Osteoblast (primary cell): Measurements from ENCODE around the gene VPREB3. TPM values are rescaled to one million over a fixed set of nuclear protein-coding genes. Genes with fewer than 3 reads are reported as not detected.
A peak's percentile ranks its signal among the peaks of the same experiment; 100 is the strongest.

Experiments used
- DNase-seq: peaks from one replicate; pipeline ENCODE4 v3.0.0; 2011; ENCODE audit warnings: low spot score, mixed read lengths; ENCODE audit not compliant: insufficient read length; ENCODE audit errors: missing footprints
- H2AFZ ChIP-seq: 2 replicates; pipeline ENCODE4 v1.6.0; 2011; ENCODE audit warnings: mild to moderate bottlenecking, low read length
- H3K27ac ChIP-seq: 2 replicates; pipeline ENCODE4 v1.5.1; 2011; ENCODE audit warnings: mild to moderate bottlenecking, low read depth, low read length, moderate library complexity
- H3K27me3 ChIP-seq: 2 replicates; pipeline ENCODE4 v1.6.0; 2012; ENCODE audit warnings: mild to moderate bottlenecking, control low read depth, inconsistent platforms, low read length, moderate library complexity; ENCODE audit not compliant: insufficient read depth
- H3K36me3 ChIP-seq: 2 replicates; pipeline ENCODE4 v1.5.1; 2011; ENCODE audit warnings: mild to moderate bottlenecking, low read length, control low read depth, moderate library complexity; ENCODE audit not compliant: insufficient read depth
- H3K4me1 ChIP-seq: 2 replicates; pipeline ENCODE4 v1.5.1; 2011; ENCODE audit warnings: mild to moderate bottlenecking, low read length, control low read depth, moderate library complexity; ENCODE audit not compliant: insufficient read depth
- H3K4me2 ChIP-seq: 2 replicates; pipeline ENCODE4 v1.6.0; 2011; ENCODE audit warnings: mild to moderate bottlenecking, low read length; ENCODE audit not compliant: insufficient read depth
- H3K4me3 ChIP-seq: fragments of 200-600 bp; sonication (generic); 3 replicates; pipeline ENCODE4 v1.5.1; 2012; ENCODE audit warnings: mild to moderate bottlenecking, low read length, inconsistent platforms; ENCODE audit not compliant: insufficient read depth
- H3K79me2 ChIP-seq: 2 replicates; pipeline ENCODE4 v1.6.0; 2012; ENCODE audit warnings: mild to moderate bottlenecking, low read length, control low read depth, inconsistent platforms; ENCODE audit not compliant: insufficient read depth
- H3K9me3 ChIP-seq: 2 replicates; pipeline ENCODE4 v1.5.1; 2011; ENCODE audit warnings: low read depth, low read length, control low read depth
- H4K20me1 ChIP-seq: 2 replicates; pipeline ENCODE4 v1.6.0; 2012; ENCODE audit warnings: mild to moderate bottlenecking, low read length, control low read depth; ENCODE audit not compliant: insufficient read depth
- total RNA-seq: library from RNA; depleted of rRNA; stranded (reverse); fragments of >200 nt; gene quantifications from 2 replicates; pipeline ENCODE4 v1.2.3, GENCODE V29; 2012
- TF ChIP-seq, protein P1 (sequence below): IDR thresholded peaks from 2 replicates; pipeline ENCODE4 v1.5.1; 2011; ENCODE audit warnings: mild to moderate bottlenecking, low read depth, low read length, moderate library complexity; ENCODE audit errors: extremely low read depth

VPREB3 gene
- total RNA-seq, 1 donor = not detected

DNA sequence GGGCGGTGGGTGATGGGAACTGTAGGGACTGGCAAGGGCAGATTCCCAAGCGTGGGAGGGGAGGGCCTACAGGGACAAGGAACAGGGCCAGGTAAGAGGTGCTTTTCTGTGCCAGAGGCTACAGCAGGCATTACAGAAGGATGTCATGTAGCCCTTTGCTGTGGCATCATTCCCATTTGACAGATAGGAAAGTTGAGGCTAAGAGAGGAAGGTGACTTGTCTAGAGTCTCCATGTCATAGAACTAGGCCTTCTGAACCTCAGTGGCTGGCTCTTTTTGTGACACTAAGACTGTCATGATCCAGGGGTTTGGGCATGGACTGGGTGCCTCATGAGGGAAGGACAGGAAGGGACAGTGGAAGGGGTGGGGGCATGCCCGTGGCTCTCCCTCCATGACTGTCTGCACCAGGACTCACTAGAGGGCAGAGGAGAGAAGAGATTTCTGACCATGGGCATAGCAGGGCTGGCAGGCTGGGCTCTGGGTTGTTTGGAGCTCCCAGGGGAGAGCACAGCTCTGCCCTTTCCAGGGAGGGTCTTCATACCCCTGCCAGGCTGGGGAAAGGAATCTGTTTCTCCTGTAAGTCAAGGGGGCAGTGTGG lies 21.7 kb upstream of the VPREB3 start:
- no peaks in the 10 kb centered on the region for H3K9me3 ChIP-seq
- no peak overlapping the region for H3K4me2 ChIP-seq
- no peak overlapping the region for H2AFZ ChIP-seq
- TF ChIP-seq, protein P1, sequence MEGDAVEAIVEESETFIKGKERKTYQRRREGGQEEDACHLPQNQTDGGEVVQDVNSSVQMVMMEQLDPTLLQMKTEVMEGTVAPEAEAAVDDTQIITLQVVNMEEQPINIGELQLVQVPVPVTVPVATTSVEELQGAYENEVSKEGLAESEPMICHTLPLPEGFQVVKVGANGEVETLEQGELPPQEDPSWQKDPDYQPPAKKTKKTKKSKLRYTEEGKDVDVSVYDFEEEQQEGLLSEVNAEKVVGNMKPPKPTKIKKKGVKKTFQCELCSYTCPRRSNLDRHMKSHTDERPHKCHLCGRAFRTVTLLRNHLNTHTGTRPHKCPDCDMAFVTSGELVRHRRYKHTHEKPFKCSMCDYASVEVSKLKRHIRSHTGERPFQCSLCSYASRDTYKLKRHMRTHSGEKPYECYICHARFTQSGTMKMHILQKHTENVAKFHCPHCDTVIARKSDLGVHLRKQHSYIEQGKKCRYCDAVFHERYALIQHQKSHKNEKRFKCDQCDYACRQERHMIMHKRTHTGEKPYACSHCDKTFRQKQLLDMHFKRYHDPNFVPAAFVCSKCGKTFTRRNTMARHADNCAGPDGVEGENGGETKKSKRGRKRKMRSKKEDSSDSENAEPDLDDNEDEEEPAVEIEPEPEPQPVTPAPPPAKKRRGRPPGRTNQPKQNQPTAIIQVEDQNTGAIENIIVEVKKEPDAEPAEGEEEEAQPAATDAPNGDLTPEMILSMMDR = peak; percentile 9
- no peak overlapping the region for H3K27ac ChIP-seq
- DNase-seq = peak; percentile 66
- no peaks in the 10 kb centered on the region for H4K20me1 ChIP-seq
- peaks cover 6% of the 10 kb centered on the region for H3K27me3 ChIP-seq
- H3K4me3 ChIP-seq = no peak overlapping the region
- H3K36me3 ChIP-seq = no peaks in the 10 kb centered on the region
- H3K79me2 ChIP-seq = no peaks in the 10 kb centered on the region
- H3K4me1 ChIP-seq = peaks cover 16% of the 10 kb centered on the region

DNA sequence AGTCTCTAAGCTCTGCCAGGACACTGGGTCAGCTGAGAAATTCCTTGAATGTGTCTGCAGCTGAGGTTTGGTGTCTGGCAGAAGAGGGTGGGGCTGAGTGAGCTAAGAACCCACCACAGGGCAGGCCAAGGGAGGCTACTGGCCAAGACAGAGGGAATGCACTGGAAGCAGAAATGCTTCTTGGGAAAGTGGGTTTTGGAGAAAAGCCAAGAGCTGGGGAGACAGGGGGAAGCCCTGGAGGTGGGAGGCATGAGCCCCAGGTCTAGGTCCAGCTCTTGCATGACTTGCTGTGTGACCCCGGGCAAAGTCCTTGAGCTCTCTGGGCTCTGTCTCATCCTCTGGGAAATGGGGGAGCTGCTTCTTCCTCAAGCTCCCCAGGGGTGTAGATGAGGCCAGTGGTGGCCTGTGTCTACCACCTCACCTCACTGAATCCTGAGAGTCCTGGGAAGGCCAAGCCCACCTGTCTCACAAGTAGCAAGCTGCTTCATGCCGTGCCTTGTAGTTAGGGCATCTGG lies 20.8 kb upstream of the VPREB3 start:
- H3K4me2 ChIP-seq = no peak overlapping the region
- peaks cover 6% of the 10 kb centered on the region for H3K27me3 ChIP-seq
- no peak overlapping the region for H2AFZ ChIP-seq
- no peaks in the 10 kb centered on the region for H3K79me2 ChIP-seq
- H4K20me1 ChIP-seq = no peaks in the 10 kb centered on the region
- no peaks in the 10 kb centered on the region for H3K9me3 ChIP-seq
- H3K4me1 ChIP-seq = peaks cover 16% of the 10 kb centered on the region
- H3K4me3 ChIP-seq = no peak overlapping the region
- no peaks in the 10 kb centered on the region for H3K36me3 ChIP-seq
- DNase-seq = peak; percentile 83
- TF ChIP-seq, protein P1 = no peak
- no peak overlapping the region for H3K27ac ChIP-seq

DNA sequence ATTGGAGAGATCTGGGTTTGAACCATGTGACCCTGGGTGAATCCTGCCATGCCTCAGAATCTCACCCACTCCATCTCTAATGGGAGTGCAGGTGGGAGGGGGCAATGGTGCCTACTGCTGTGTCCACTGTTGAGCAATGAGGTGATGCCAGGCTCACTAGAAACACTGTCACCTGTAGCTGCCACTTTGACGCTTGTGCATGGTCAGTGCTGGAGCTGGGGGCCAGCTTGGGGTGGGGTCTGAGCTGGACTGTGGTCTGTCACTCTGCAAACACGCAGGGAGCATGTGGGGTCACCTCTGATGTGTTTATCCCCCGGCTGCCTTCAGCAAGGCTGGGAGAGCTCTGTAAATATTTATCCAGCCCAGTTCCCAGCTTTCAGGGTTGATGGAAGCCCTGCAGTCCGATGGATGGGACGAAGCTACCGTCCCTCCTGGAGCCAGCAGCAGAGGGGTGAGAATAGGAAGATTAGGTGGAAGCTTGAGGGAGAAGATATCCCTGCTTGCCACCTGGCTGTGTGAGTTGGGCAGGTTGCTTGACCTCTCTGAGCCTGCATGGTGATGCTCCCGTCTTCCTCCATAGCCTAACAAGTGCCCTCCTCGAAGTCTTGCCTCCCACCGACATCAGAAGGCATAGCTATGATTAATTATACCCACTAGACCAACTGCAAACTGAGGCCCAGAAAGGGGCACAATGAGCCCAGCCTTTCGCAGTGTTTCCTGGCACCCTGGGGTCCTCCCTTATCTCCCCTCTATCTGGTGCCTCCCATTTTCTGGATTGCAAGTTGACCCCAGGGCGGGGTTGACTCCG lies 20.1 kb upstream of the VPREB3 start:
- Histone ChIP-seq H3K79me2 (no peaks in the 10 kb centered on the region), H3K4me1 (peaks cover 16% of the 10 kb centered on the region), H3K36me3 (no peaks in the 10 kb centered on the region), H3K4me2 (no peak overlapping the region), H3K27me3 (peaks cover 6% of the 10 kb centered on the region), H3K27ac (no peak overlapping the region), H2AFZ (no peak overlapping the region), H3K4me3 (no peak overlapping the region), H3K9me3 (no peaks in the 10 kb centered on the region), H4K20me1 (no peaks in the 10 kb centered on the region)
- TF ChIP-seq, protein P1 = no peak
- peak; percentile 41 for DNase-seq

DNA sequence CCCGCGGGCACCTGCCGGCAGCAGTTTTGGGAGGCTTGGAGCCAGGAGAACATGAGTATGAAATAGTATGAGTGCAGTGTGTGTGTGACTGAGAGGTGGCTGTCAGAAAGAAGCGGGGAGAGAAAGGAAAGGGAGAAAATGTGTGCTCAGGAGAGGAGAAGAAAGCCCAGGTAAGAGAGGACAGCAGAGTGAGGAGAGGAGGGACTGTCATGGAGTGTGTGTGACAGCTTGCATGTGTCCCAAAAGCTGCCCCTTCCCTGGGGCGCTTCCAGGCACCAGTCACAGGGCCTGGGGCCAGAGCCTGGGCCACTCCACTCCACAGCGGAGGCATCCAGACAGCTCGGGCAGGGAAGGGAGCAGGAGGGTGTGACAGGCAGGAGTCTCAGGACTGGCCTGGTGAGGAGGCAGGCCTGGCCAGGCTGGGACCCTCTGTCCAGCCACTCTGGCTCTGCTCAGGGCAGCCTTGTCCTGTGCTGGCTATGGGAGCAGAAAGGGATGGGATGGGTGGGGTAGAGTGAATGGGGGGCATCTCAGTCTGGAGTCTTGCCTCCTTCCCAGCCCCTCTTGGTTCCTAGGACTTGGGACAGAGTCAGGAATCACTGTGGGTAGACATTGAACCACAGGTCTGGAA lies 19.4 kb upstream of the VPREB3 start:
- no peaks in the 10 kb centered on the region for H3K79me2 ChIP-seq
- peaks cover 17% of the 10 kb centered on the region for H3K4me1 ChIP-seq

More for the DNA sequence above, 19.4 kb upstream of the VPREB3 start:
- no peaks in the 10 kb centered on the region for H3K36me3 ChIP-seq
- H2AFZ ChIP-seq = no peak overlapping the region
- H3K9me3 ChIP-seq = no peaks in the 10 kb centered on the region
- peak overlapping the region; percentile 78 for H3K4me2 ChIP-seq
- no peaks in the 10 kb centered on the region for H4K20me1 ChIP-seq
- DNase-seq = peak; percentile 73
- TF ChIP-seq, protein P1 = no peak
- peaks cover 6% of the 10 kb centered on the region for H3K27me3 ChIP-seq
- H3K4me3 ChIP-seq = peak overlapping the region; percentile 68
- no peak overlapping the region for H3K27ac ChIP-seq
